OCI-LY3 (cell line): ENCODE data around the gene CHST10.

ENCODE experiments used
- CTCF ChIP-seq: fragments of 200-600, 300-600 bp; sonication (generic); IDR thresholded peaks from 2 replicates; pipeline ENCODE4 v1.5.1; 2014; ENCODE audit warnings: antibody characterized with exemption, low read length, low read depth
- EZH2phosphoT487 ChIP-seq: fragments of 200-600 bp; shearing (Covaris generic); IDR thresholded peaks from 2 replicates; pipeline ENCODE4 v1.6.1; 2018; ENCODE audit warnings: antibody characterized with exemption, mixed run types, low read depth

DNA sequence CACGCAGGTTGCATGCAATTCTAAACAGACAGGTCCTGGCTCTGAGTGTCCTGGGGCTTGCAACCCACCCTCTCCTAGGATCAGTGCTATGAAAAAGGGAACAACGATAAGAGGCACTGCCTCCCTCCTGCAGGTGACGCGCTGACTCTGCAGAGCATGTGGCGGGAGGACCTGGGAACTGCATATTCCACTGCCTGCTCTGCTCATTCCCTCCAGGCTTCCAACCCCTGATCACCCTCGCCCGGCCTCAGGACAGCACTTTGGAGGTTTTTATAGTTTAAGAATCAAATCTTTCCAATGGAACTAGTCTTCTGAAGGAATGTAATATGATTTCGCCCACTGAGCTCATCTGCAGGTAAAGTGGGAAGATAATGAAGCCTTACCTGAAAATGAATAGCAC is 8.5 kb downstream of the CHST10 start:
- TF ChIP-seq CTCF, result no peak
- TF ChIP-seq EZH2phosphoT487, result no peak
